GM19023 (cell line): Measurements from ENCODE around the gene FNDC3A.

Experiments used
- ATAC-seq: cut with Tn5 transposase; IDR thresholded peaks from one replicate; pipeline ENCODE4 v1.9.1; 2021; ENCODE audit warnings: mild to moderate bottlenecking, moderate library complexity; ENCODE audit not compliant: unreplicated experiment

FNDC3A gene

DNA sequence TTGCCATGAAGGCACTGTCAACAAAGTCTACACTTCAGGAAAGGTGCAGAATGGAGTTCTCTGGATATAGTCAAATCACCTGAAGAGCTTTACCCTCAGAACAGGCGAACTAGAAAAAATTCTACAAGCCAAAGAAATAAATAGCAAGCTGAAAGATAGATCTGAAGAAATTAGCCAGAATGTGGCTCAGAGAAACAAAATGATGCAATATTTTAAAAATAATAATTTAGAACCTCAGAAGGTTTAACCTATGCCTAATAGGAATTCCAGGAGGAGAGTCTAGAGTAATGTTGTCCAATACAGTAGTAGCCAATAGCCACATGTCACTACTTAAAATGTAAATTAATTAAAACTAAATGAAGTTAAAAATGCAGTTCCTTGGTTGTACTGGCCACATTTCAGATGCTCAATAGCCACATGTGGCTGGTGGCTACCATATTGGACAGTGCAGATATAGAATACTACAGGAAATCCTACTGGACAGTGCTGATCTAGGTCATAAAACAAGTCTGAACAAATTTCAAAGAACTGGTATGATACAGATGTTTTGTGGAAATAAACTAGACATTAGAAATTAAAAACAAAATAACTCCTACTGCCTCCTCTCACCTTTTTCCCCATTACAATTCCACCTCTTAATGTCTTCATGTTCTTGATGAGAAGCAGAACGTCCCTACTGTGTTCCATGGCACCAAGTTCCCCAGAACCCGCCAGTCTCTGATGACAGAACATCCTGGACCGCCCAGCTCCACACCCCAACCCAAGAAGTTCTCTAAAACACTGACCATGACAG, 271.3 kb downstream of the FNDC3A start:
- peak; percentile 45 for ATAC-seq

DNA sequence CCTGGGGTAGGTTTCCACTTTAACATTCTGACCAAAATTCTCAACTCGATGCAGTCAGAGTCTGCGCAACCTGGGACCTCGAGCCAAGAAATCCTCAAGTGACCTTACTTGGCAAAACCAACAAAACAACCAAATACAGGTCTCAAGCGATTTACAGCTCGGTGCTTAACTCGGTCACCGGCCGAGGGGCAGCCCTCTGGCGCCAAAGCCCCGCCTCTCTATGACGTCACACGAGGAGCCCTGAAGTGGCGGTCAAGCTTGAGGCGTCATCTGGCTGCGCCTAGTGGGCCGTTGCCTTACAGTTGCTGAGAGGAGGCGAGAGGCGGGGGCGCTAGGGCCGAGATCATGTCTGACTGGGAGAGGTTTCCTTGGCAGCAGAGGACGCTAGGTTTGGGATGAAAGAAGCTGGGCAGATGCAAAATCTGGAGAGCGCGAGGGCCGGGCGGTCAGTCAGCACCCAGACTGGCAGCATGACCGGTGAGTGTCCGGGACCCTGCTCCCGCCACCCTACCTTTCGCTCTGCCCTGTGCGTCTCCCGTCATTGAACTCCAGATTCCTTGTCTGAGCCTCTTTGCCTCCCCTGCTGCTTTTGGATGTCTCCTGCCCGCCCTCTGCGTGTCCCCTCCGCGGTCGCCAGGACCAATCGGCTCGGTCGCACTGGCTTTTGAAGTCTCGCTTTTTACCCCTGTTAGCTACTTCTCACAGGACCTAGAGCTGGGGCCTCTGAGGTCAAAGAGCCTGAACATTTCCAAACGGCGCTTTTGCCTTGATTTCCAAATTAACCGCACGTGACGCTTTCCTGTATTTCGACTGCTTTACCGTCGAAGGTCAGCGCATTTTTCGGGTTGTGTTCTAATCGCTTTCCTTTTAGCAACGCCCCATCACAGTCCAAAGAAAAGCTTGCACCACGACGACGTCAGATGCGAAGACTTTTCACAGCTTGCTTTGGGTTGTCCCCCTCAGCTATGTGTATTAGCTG, 272.2 kb downstream of the FNDC3A start, which contains the start of gene CDADC1:
CDADC1 (plus strand) TSS at position 283 of the 979 bp plus-strand sequence; CDS start at position 396, 113 bp downstream.
- peak; percentile 96 for ATAC-seq

DNA sequence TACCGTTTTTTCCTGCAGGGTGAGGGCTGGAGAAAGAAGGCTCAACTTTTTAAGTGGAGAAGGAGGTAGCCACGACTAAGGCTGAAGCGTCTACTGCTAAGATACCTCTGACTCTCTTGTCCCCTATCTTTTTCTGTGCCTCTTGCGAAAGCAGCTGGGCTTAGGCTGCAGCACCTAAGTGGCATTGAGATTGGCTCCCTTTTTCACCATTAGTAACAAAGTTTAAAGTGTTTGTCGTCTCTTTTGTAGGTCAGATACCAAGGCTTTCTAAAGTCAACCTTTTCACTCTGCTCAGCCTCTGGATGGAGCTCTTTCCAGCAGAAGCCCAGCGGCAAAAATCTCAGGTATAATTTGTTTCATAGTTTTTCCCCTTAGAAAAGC, 272.9 kb downstream of the FNDC3A start:
- ATAC-seq = no peak

DNA sequence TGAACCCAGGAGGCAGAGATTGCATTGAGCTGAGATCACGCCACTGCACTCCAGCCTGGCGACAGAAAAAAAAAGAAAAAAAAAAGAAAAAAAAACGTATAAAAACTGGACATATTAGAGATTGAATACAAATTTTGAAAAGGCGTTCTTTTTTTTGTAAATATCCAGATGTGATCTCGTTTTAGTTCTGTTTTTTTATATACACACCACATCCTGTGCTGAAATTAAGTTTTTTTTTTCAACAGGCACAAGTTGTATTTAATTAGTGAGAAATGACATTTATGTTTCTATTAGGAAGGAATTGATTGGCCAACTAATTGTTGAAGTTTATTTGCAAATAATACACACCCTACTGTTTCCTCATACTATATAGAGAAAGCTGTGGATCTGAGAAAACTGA, 275.6 kb downstream of the FNDC3A start:
- ATAC-seq = no peak

DNA sequence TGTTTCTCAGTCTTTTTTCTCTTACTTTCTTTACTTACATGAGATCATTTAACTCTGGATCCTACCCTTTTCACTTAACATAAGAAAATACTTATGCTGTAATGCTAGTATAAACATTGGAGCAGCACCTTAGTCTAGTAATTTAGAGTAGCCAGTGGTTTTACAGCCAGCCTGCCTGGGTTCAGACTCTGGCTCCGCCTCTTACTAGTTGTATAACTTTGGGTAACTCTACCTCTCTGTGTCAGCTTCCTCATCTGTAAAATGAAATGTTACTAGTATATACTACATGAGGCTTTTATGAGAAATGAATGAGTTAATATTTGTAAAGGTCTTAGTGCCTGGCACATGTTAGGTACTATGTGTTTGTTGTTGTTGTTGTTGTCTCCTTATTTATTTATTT, 277.6 kb downstream of the FNDC3A start:
- no peak for ATAC-seq

DNA sequence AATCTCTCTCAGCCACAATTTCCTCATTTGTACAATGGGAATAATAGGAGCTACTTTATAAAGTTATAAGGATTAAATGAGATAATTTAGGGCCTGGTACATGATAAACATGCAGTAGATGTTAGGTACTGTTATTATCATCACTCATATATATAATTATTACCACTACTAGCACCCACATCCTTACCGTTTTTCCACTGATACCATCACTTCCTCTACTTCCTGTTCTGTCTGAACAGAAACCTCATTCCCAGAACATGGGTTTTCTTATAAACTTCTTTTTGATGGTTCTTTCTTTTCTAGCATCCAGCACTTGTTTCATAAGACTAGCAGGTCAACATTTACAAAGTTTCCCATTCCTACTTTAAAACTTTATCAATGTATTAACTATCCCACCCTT, 278.3 kb downstream of the FNDC3A start:
- ATAC-seq = no peak

DNA sequence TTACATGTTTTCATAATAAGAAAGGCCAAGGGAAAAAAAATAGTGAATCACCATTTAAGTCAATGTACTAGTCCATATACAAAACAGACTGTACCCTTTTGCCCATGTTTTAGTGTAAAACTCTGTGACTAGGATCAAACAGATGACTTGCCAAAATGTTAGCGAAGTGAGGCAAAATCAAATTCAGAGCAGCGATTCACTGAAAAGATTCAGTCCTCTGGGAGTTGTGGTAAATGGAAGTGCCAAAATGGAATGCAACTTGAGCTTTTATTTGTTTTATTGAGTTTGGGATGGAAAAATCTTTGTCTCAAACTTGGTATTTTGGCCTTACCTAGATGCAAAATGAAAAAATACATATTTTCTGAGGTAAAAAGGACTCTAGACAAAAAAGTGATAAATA, 281.1 kb downstream of the FNDC3A start:
- no peak for ATAC-seq

DNA sequence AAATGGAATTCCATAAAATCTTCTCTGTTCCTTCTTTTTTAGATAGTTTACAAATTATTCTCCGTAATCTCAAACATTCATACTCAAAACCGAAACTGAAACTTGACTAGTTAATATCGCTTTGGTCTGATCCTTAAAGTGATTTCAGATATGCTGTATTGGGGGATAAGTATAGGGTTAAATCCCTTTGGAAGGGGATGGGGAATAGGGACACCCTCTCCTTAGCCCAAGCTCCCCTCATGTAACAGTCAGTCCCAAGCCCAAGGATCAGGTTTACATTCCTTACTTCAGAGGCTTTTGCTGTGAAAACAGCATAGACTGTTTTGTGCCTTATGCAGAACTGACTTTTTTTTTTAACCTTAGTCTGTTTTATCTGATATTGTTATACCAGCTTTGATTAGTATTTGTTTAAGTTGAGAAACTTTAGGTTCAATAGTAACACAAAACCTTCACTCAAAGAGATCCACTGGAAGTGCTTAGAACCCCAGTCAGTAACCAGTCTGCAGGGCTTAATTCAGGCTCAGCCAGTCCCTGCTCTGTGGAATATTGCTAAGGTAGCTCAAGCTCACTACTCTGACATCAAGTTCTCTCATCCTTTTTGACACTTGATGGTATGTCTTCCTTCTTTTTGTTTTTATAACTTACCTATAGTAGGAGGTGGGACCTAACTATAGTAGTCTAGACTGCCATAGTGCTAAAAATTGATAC, 282.5 kb downstream of the FNDC3A start:
- no peak for ATAC-seq
